Psoas muscle (tissue), 8 donors: ENCODE data around the gene RAD51B. TPM values are rescaled to one million over a fixed set of nuclear protein-coding genes. Genes with fewer than 3 reads are reported as not detected.
A peak's percentile ranks its signal among the peaks of the same experiment; 100 is the strongest.
"Not testable (repeated sequence)": the region's sequence is repeated elsewhere in the genome, so short reads cannot be mapped to it uniquely, and the experiment has no call there.

Experiments
- ATAC-seq, 4 donors: fragments of 200-7000 bp; cut with Tn5 transposase; one replicate each; pipeline ENCODE4 v1.9.1; 2020; ENCODE audit warnings: moderate library complexity in 3 of 4, mild to moderate bottlenecking in 2 of 4
- DNase-seq, 2 donors: peaks; one replicate each; pipeline ENCODE4 v3.0.0-alpha.2; 2020
- H3K27ac ChIP-seq: fragments of 200-600 bp; one replicate; pipeline ENCODE4 v1.8.0; 2022
- H3K27me3 ChIP-seq, 3 donors: fragments of 200-600 bp in 1 of 3; one replicate each; pipeline versions ENCODE4 v1.6.1 to v1.8.0; 2013 to 2022; ENCODE audit warnings: low read length in 2 of 3, mild to moderate bottlenecking in 2 of 3, moderate library complexity in 1 of 3; ENCODE audit not compliant: insufficient read depth in 3 of 3
- H3K36me3 ChIP-seq, 2 donors: fragments of 200-600 bp in 1 of 2; one replicate each; pipeline versions ENCODE4 v1.6.1 to v1.8.0; 2013 to 2022; ENCODE audit warnings: low read depth in 1 of 2, mild to moderate bottlenecking in 1 of 2, moderate library complexity in 1 of 2; ENCODE audit not compliant: insufficient read depth in 1 of 2
- H3K4me1 ChIP-seq: fragments of 200-600 bp; one replicate; pipeline ENCODE4 v1.8.0; 2022
- H3K4me3 ChIP-seq: fragments of 200-600 bp; one replicate; pipeline ENCODE4 v1.8.0; 2022; ENCODE audit warnings: mild to moderate bottlenecking
- H3K9me3 ChIP-seq: fragments of 200-600 bp; one replicate; pipeline ENCODE4 v1.8.0; 2022
- WGBS, 3 donors: extraction: QIAGEN DNeasy Blood & Tissue Kit; methylation state at CpG; one replicate each; pipeline versions ENCODE4 v1.1.6 to v1.1.7; 2013; 5-methylcytosine and 5-hydroxymethylcytosine counted together
- intact Hi-C, 2 donors: fragments of 100-400 bp; cut with DNase I; formaldehyde crosslinking; loops; one replicate each; pipeline versions ENCODE4 v1.11.0 to v1.14.2; 2022
- polyA plus RNA-seq, 3 donors: library from polyadenylated mRNA; stranded (reverse); fragments of 200-250 nt; gene quantifications; one replicate each; pipeline ENCODE4 v1.2.3, GENCODE V29; 2013
- total RNA-seq, 4 donors: library from RNA; stranded (reverse); fragmentation: NEBNext Ultra II Directional in 2 of 4; extraction: Animal tissue kit (Norgen Biotek cat#: 25700) in 2 of 4; gene quantifications; one replicate each; pipeline versions ENCODE4 v1.2.1 to v1.2.4, GENCODE V29; 2021 to 2023
- TF ChIP-seq, protein P1 (sequence below): fragments of 200-600 bp; IDR thresholded peaks from one replicate; pipeline ENCODE4 v1.8.0; 2022; ENCODE audit warnings: antibody characterized with exemption
- donor health status: healthy with polysubstance abuse.
- donor health status: DM: no; HTN: no; CAD: no; lungs with moderate emphysema.
- donor health status: Bipolar disorder and iron deficiency.
- donor health status: healthy.
- donor health status: DM: yes; HTN: yes; CAD: no.
- donor health status: DM: no; HTN: no; CAD: no.
- donor health status: DM: no; HTN: no; CAD: no.
- donor health status: DM: yes; HTN: yes; CAD: no.

RAD51B gene
- total and polyA plus RNA-seq, 7 donors, result 0.60 to 7.2 (median 2.2) TPM

DNA sequence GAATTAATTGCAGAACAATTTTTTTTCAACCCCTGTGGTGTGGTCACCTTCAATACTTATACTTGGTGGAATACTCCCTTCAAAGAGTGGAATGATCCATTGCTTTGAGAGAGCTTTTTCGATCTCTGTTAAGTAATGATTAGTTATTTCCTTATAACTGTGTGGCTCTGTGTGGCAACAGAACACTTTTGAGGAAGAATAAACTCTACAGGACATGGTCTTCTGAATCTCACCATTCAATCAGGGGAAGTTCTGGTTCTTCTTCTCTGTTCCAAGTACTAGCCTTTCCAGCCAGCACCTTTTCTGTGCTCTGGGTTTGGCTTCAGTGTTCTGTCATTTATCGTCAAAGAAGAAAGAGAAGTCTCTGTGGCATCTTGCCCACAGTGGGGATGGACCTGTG lies 604.1 kb downstream of the RAD51B start:
- H3K4me3 ChIP-seq, result no peak overlapping the region
- TF ChIP-seq, protein P1, sequence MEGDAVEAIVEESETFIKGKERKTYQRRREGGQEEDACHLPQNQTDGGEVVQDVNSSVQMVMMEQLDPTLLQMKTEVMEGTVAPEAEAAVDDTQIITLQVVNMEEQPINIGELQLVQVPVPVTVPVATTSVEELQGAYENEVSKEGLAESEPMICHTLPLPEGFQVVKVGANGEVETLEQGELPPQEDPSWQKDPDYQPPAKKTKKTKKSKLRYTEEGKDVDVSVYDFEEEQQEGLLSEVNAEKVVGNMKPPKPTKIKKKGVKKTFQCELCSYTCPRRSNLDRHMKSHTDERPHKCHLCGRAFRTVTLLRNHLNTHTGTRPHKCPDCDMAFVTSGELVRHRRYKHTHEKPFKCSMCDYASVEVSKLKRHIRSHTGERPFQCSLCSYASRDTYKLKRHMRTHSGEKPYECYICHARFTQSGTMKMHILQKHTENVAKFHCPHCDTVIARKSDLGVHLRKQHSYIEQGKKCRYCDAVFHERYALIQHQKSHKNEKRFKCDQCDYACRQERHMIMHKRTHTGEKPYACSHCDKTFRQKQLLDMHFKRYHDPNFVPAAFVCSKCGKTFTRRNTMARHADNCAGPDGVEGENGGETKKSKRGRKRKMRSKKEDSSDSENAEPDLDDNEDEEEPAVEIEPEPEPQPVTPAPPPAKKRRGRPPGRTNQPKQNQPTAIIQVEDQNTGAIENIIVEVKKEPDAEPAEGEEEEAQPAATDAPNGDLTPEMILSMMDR, result no peak
- no peak for DNase-seq
- intact Hi-C loops, result no loop called here
- no peaks in the 10 kb centered on the region for H3K9me3 ChIP-seq
- no peak overlapping the region for H3K27ac ChIP-seq
- no peaks in the 10 kb centered on the region for H3K36me3 ChIP-seq
- H3K27me3 ChIP-seq, result peaks cover 0 to 2% (median 0%) of the 10 kb centered on the region in 3 donors
- no peak for ATAC-seq
- 75 to 76% (median 75%) methylated on average over 2 of the region's 2 CpGs for WGBS, 3 donors
- H3K4me1 ChIP-seq, result no peaks in the 10 kb centered on the region

DNA sequence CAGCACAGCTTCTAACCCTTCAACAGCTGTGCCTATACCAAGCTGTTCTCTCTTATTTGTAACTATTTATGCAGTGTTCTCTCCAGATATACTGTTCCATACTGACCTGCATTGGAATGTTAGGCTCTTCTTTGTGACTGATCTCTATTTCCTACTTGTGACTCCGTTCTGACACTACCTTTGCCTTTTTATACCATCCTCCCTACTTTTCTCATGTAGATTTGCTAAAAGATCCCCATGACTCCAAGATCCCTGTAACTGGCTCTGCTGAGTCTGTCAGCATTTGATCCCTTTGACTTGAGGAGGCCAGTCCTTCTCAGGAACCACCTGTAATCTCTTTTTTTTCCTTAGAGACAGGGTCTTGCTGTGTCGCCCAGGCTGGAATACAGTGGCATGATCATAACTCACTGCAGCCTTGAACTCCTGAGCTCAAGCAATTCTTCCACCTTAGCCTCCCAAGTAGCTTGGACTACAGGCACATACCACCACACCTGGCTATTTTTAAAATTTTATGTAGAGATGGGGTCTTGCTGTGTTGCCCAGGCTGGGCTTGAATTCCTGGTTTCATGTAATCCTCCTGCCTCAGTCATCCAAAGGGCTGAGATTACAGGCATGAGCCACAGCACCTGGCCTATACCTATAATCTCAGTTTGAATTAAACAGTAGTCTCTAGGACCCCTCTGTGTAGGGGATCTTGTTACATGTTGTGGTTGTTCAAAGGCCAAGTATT lies 605.0 kb downstream of the RAD51B start:
- ATAC-seq, result no peak
- H3K9me3 ChIP-seq, result no peaks in the 10 kb centered on the region
- DNase-seq, result no peak
- TF ChIP-seq, protein P1, result no peak
- no peak overlapping the region for H3K27ac ChIP-seq
- H3K4me1 ChIP-seq, result no peaks in the 10 kb centered on the region
- no peak overlapping the region for H3K4me3 ChIP-seq
- intact Hi-C loops, result no loop called here
- WGBS, 3 donors, result 43 to 73% (median 45%) methylated on average over 2 of the region's 2 CpGs
- no peaks in the 10 kb centered on the region for H3K36me3 ChIP-seq
- H3K27me3 ChIP-seq, result peaks cover 0 to 2% (median 0%) of the 10 kb centered on the region in 3 donors

DNA sequence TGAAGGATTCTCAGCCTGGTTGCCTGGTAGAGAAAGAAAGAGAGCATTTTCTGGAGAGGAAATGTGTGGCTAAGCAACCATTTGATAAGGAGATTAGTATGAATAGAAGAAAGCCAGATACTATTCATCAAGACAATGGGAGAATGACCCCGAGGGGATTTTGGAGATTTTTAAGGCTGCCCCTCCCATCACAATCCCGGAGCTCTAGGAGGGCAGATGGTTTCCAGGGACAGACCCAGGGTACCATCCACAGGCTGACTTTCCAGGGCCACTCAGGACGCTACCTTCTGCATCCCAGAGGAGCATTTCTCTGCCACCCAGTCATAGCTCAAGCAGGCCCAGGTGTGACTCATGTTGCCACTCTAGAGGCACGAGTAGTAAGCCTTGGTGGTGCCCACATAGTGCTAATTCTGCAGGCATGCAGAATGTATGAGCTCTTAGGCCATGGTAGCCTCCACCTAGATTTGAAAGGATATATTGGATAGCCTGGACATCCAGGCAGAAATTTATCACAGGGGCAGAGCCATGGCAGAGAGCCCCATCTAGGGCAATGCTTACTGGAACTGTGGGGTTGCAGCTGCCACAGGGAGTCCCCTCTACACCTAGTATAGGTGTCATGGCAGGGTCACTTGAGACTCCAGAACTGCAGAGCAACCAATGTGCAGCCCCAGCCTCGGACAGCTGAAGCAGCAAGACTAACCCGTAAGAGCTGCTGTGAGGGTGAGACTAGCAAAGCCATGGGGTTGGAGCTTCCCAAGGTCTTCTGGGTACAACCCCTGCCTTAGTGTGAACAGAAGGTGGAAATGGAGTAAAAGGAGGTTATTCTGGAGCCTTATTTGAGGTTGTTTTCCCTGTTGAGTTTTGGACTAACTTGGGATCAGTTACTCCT lies 607.3 kb downstream of the RAD51B start:
- TF ChIP-seq, protein P1, result no peak
- no peaks in the 10 kb centered on the region for H3K4me1 ChIP-seq
- peaks cover 0 to 2% (median 0%) of the 10 kb centered on the region in 3 donors for H3K27me3 ChIP-seq
- DNase-seq (no peak), ATAC-seq (peak in 1 of 4 donors; percentile 41)
- no peaks in the 10 kb centered on the region for H3K9me3 ChIP-seq
- H3K36me3 ChIP-seq, result no peaks in the 10 kb centered on the region
- WGBS, 3 donors, result 73 to 90% (median 74%) methylated on average over 6 of the region's 6 CpGs
- H3K27ac ChIP-seq, result no peak overlapping the region
- intact Hi-C loops, result no loop called here
- H3K4me3 ChIP-seq, result no peak overlapping the region

DNA sequence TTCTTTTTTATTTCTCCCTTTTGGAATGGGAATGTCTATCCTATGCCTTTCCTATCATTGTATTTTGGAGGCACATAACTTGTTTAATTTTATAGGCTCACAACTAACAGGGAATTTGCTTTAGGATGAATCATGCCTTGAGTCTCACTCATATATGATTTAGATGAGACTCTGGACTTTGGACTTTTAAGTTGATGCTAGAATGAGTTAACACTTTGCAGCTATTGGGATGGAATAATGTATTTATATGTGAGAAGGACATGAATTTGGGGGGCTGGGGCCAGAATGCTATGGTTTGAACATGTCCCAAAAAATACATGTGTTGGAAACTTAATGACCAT lies 607.9 kb downstream of the RAD51B start:
- intact Hi-C loops, result no loop called here
- TF ChIP-seq, protein P1, result no peak
- no peaks in the 10 kb centered on the region for H3K4me1 ChIP-seq

DNA sequence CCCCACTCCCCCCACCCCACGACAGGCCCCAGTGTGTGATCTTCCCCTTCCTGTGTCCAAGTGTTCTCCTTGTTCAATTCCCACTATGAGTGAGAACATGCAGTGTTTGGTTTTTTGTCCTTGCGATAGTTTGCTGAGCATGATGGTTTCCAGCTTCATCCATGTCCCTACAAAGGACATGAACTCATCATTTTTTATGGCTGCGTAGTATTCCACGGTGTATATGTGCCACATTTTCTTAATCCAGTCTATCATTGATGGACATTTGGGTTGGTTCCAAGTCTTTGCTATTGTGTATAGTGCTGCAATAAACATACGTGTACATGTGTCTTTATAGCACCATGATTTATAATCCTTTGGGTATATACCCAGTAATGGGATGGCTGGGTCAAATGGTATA lies 609.3 kb downstream of the RAD51B start:
- 95 to 97% (median 95%) methylated on average over 4 to 5 of the region's 5 CpGs for WGBS, 3 donors

More for the DNA sequence above, 607.9 kb downstream of the RAD51B start:
- H3K4me3 ChIP-seq, result no peak overlapping the region
- peaks cover 0 to 2% (median 0%) of the 10 kb centered on the region in 3 donors for H3K27me3 ChIP-seq
- no peaks in the 10 kb centered on the region for H3K9me3 ChIP-seq
- no peaks in the 10 kb centered on the region for H3K36me3 ChIP-seq
- no peak for ATAC-seq
- H3K27ac ChIP-seq, result no peak overlapping the region
- no peak for DNase-seq

DNA sequence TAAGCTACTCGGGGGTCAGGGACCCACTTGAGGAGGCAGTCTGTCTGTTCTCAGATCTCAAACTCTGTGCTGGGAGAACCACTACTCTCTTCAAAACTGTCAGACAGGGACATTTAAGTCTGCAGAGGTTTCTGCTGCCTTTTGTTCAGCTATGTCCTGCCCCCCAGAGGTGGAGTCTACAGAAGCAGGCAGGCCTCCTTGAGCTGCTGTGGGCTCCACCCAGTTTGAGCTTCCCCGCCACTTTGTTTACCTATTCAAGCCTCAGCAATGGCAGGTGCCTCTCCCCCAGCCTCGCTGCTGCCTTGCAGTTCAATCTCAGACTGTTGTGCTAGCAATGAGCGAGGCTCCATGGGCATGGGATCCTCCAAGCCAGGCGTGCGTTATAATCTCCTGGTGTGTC lies 614.6 kb downstream of the RAD51B start:
- intact Hi-C loops, ATAC-seq: not testable (repeated sequence)
- 87 to 94% (median 89%) methylated on average over 6 of the region's 6 CpGs for WGBS, 3 donors

More for the DNA sequence above, 609.3 kb downstream of the RAD51B start:
- H3K27me3 ChIP-seq, H3K9me3 ChIP-seq, intact Hi-C loops, ATAC-seq, H3K4me3 ChIP-seq, H3K27ac ChIP-seq, DNase-seq, H3K4me1 ChIP-seq, H3K36me3 ChIP-seq: not testable (repeated sequence)

DNA sequence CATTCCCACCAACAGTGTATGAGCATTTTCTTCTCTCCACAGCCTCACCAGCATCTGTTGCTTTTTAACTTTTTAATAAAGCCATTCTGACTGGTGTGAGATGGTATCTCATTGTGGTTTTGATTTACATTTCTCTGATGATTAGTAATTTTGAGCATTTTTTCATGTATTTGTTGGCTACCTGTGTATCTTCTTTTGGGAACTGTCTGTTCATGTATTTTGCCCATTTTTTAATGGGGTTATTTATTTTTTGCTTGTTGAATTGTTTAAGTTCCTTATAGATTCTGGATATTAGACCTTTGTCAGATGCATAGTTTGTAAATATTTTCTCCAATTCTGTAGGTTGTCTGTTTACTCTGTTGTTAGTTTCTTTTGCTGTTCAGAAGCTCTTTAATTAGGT lies 616.1 kb downstream of the RAD51B start:
- H3K27ac ChIP-seq, intact Hi-C loops, H3K4me3 ChIP-seq, H3K9me3 ChIP-seq, H3K4me1 ChIP-seq, H3K36me3 ChIP-seq, H3K27me3 ChIP-seq, DNase-seq, ATAC-seq: not testable (repeated sequence)

More for the DNA sequence above, 614.6 kb downstream of the RAD51B start:
- H3K36me3 ChIP-seq, H3K27ac ChIP-seq, H3K27me3 ChIP-seq, H3K4me3 ChIP-seq, H3K4me1 ChIP-seq, H3K9me3 ChIP-seq, DNase-seq: not testable (repeated sequence)
